SIG-M5 treated with dmso at 0.1 percent for 504 hours (cell line): ENCODE results near the gene CCDC102A.
A peak's percentile ranks its signal among the peaks of the same experiment; 100 is the strongest.

Experiments
- DNase-seq: peaks from one replicate; lab custom pipeline; 2025; ENCODE audit not compliant: unreplicated experiment; lab: John Stamatoyannopoulos, UW

CCDC102A gene

GRCh38 chr16:57479205-57479975 lies 57.0 kb downstream of the CCDC102A start:
- DNase-seq = no peak

GRCh38 chr16:57478396-57479204 lies 57.8 kb downstream of the CCDC102A start:
- no peak for DNase-seq

- DNase-seq = no peak
These were observed 58.7 kb downstream of the CCDC102A start for GRCh38 chr16:57477531-57478202.

GRCh38 chr16:57476546-57477410 lies 59.6 kb downstream of the CCDC102A start:
- no peak for DNase-seq

- peak; percentile 55 for DNase-seq
These were observed 60.5 kb downstream of the CCDC102A start for GRCh38 chr16:57475711-57476339.

- no peak for DNase-seq
These were observed 61.4 kb downstream of the CCDC102A start for GRCh38 chr16:57474671-57475661.

GRCh38 chr16:57473906-57474305 lies 62.5 kb downstream of the CCDC102A start:
- DNase-seq = no peak

GRCh38 chr16:57473176-57473840 lies 63.1 kb downstream of the CCDC102A start:
- no peak for DNase-seq

GRCh38 chr16:57472665-57473060 lies 63.7 kb downstream of the CCDC102A start:
- DNase-seq = no peak

- no peak for DNase-seq
These were observed 64.3 kb downstream of the CCDC102A start for GRCh38 chr16:57471852-57472664.

GRCh38 chr16:57471209-57471608 lies 65.2 kb downstream of the CCDC102A start:
- DNase-seq = no peak

GRCh38 chr16:57470711-57471110 lies 65.7 kb downstream of the CCDC102A start:
- DNase-seq = no peak

- no peak for DNase-seq
These were observed 66.4 kb downstream of the CCDC102A start for GRCh38 chr16:57469917-57470470.

- DNase-seq = no peak
These were observed 67.3 kb downstream of the CCDC102A start for GRCh38 chr16:57469046-57469445.

- no peak for DNase-seq
These were observed 68.0 kb downstream of the CCDC102A start for GRCh38 chr16:57468346-57468745.

GRCh38 chr16:57464523-57464922 lies 71.8 kb downstream of the CCDC102A start:
- DNase-seq = no peak

- no peak for DNase-seq
These were observed 73.4 kb downstream of the CCDC102A start for GRCh38 chr16:57462978-57463362.
